CD8-positive, alpha-beta memory T cell (primary cell): ENCODE measurements around the gene SH3TC1. TPM values are rescaled to one million over a fixed set of nuclear protein-coding genes. Genes with fewer than 3 reads are reported as not detected.

Experiments used
- CTCF ChIA-PET: fragments of 350-600 bp; sonication (Branson Sonifier 250); formaldehyde crosslinking; loops from one replicate; lab custom pipeline; 2021; ENCODE audit warnings: antibody characterized with exemption; lab: Charles Lee
- POLR2A ChIA-PET: fragments of 350-600 bp; sonication (Branson Sonifier 250); formaldehyde crosslinking; loops from one replicate; lab custom pipeline; 2021; ENCODE audit warnings: antibody characterized with exemption; lab: Charles Lee
- DNase-seq, 5 donors: peaks; one replicate each; pipeline versions ENCODE4 v3.0.0 to v3.0.0-alpha.2; 2020 to 2022; ENCODE audit warnings: mixed read lengths in 1 of 5
- H3K27ac ChIP-seq: one replicate; pipeline ENCODE4 v1.7.0; 2013; ENCODE audit warnings: low read depth, mild to moderate bottlenecking, low read length, moderate library complexity
- H3K27me3 ChIP-seq: 2 replicates; pipeline ENCODE4 v1.7.0; 2013; ENCODE audit warnings: low read length, mild to moderate bottlenecking; ENCODE audit not compliant: insufficient read depth, poor library complexity, severe bottlenecking
- H3K36me3 ChIP-seq: 2 replicates; pipeline ENCODE4 v1.7.0; 2013; ENCODE audit warnings: mild to moderate bottlenecking, low read length, moderate library complexity; ENCODE audit not compliant: insufficient read depth
- H3K4me1 ChIP-seq: 2 replicates; pipeline ENCODE4 v1.7.0; 2013; ENCODE audit warnings: mild to moderate bottlenecking, low read length, moderate library complexity; ENCODE audit not compliant: insufficient read depth
- H3K4me3 ChIP-seq: 2 replicates; pipeline ENCODE4 v1.7.0; 2013; ENCODE audit warnings: mild to moderate bottlenecking, low read length
- H3K9me3 ChIP-seq: 2 replicates; pipeline ENCODE4 v1.7.0; 2013; ENCODE audit warnings: mild to moderate bottlenecking, low read length
- H3K27ac Mint-ChIP-seq, 8 donors: one replicate each; pipeline ENCODE4 v1.8.0; 2020 to 2021; ENCODE audit warnings: mixed read lengths in 8 of 8, mild to moderate bottlenecking in 6 of 8, inconsistent platforms in 3 of 8, moderate library complexity in 3 of 8
- H3K27me3 Mint-ChIP-seq, 2 donors: one replicate each; pipeline ENCODE4 v1.8.0; 2020 to 2021; ENCODE audit warnings: mixed read lengths in 2 of 2, mild to moderate bottlenecking in 1 of 2, moderate library complexity in 1 of 2
- H3K36me3 Mint-ChIP-seq, 3 donors: one replicate each; pipeline ENCODE4 v1.8.0; 2020 to 2021; ENCODE audit warnings: mixed read lengths in 3 of 3, inconsistent platforms in 1 of 3, mild to moderate bottlenecking in 1 of 3
- H3K4me1 Mint-ChIP-seq, 3 donors: one replicate each; pipeline ENCODE4 v1.8.0; 2020 to 2021; ENCODE audit warnings: mixed read lengths in 3 of 3, inconsistent platforms in 1 of 3, mild to moderate bottlenecking in 1 of 3
- H3K4me3 Mint-ChIP-seq, 7 donors: one replicate each; pipeline ENCODE4 v1.8.0; 2020 to 2021; ENCODE audit warnings: mixed read lengths in 7 of 7, mild to moderate bottlenecking in 6 of 7, moderate library complexity in 4 of 7, inconsistent platforms in 2 of 7
- H3K9me3 Mint-ChIP-seq, 5 donors: one replicate each; pipeline ENCODE4 v1.8.0; 2020 to 2022; ENCODE audit warnings: mixed read lengths in 5 of 5, mild to moderate bottlenecking in 3 of 5, moderate library complexity in 2 of 5, inconsistent platforms in 1 of 5
- polyA plus RNA-seq: library from polyadenylated mRNA; unstranded; fragments of 300-500 nt; fragmentation: Illumina TruSeq; gene quantifications from one replicate; pipeline ENCODE4 v1.2.3, GENCODE V29; 2021
- total RNA-seq, 2 experiments: library from RNA; stranded (reverse); gene quantifications; one replicate each; pipeline ENCODE4 v1.2.3, GENCODE V29; 2021

The SH3TC1 gene
- total and polyA plus RNA-seq, 3 experiments from 2014 or later, result 7.5 to 12.2 (median 8.9) TPM

- peaks cover 41% of the 10 kb centered on the region for H3K4me1 ChIP-seq
- H3K27ac Mint-ChIP-seq, result peak overlapping the region; percentile 35 to 88 (median 80)
- POLR2A ChIA-PET, result interaction anchor here (1.1 kb wide), 1 partner anchor 9 kb away, joined by 3 read pairs; no protein-coding TSS in a partner anchor
These were observed 22.4 kb downstream of the SH3TC1 start for GRCh38 chr4:8221476-8221875.

GRCh38 chr4:8221985-8222384, 22.9 kb downstream of the SH3TC1 start:
- H3K27ac ChIP-seq, result no peak overlapping the region
- no peak overlapping the region for H3K4me3 ChIP-seq
- peaks cover 32 to 76% (median 34%) of the 10 kb centered on the region in 3 donors for H3K4me1 Mint-ChIP-seq
- ChIA-PET POLR2A (interaction anchor here (1.1 kb wide), 1 partner anchor 8 kb away, joined by 3 read pairs; no protein-coding TSS in a partner anchor), CTCF (interaction anchor here (0.8 to 1.3 kb wide), 3 partner anchors 19 to 45 kb away, joined by 3 to 4 read pairs (median 3); no protein-coding TSS in a partner anchor)
- peaks cover 13% of the 10 kb centered on the region for H3K36me3 ChIP-seq
- no peaks in the 10 kb centered on the region for H3K9me3 ChIP-seq
- DNase-seq, result no peak
- H3K27me3 ChIP-seq, result no peaks in the 10 kb centered on the region
- peaks cover 46% of the 10 kb centered on the region for H3K4me1 ChIP-seq
- H3K27me3 Mint-ChIP-seq, result no peaks in the 10 kb centered on the region
- peak overlapping the region in 1 of 7 donors; percentile 37 for H3K4me3 Mint-ChIP-seq
- peak overlapping the region; percentile 35 to 88 (median 80) for H3K27ac Mint-ChIP-seq
- peaks cover 0 to 56% (median 24%) of the 10 kb centered on the region in 3 donors for H3K36me3 Mint-ChIP-seq
- no peaks in the 10 kb centered on the region for H3K9me3 Mint-ChIP-seq

More at GRCh38 chr4:8221476-8221875, 22.4 kb downstream of the SH3TC1 start:
- no peak overlapping the region for H3K27ac ChIP-seq
- Mint-ChIP-seq H3K4me1 (peaks cover 30 to 71% (median 32%) of the 10 kb centered on the region in 3 donors), H3K27me3 (no peaks in the 10 kb centered on the region), H3K9me3 (no peaks in the 10 kb centered on the region), H3K4me3 (peak overlapping the region in 2 of 7 donors; percentile 9 to 37), H3K36me3 (peaks cover 0 to 53% (median 24%) of the 10 kb centered on the region in 3 donors)
- H3K27me3 ChIP-seq, result no peaks in the 10 kb centered on the region
- H3K9me3 ChIP-seq, result no peaks in the 10 kb centered on the region
- H3K36me3 ChIP-seq, result peaks cover 13% of the 10 kb centered on the region
- no peak overlapping the region for H3K4me3 ChIP-seq
- CTCF ChIA-PET, result interaction anchor here (0.8 to 1.3 kb wide), 6 partner anchors 9 to 419 kb away, joined by 3 to 4 read pairs (median 3); no protein-coding TSS in a partner anchor
- peak in 2 of 5 donors; percentile 57 to 67 for DNase-seq

GRCh38 chr4:8222609-8223388, 23.7 kb downstream of the SH3TC1 start:
- ChIA-PET CTCF (no interaction called here), POLR2A (no interaction called here)
- Histone ChIP-seq H3K4me1 (peaks cover 52% of the 10 kb centered on the region), H3K4me3 (no peak overlapping the region), H3K27ac (no peak overlapping the region), H3K9me3 (no peaks in the 10 kb centered on the region), H3K36me3 (peaks cover 13% of the 10 kb centered on the region), H3K27me3 (no peaks in the 10 kb centered on the region)
- Mint-ChIP-seq H3K27ac (peak overlapping the region in 6 of 8 donors; percentile 42 to 85 (median 51)), H3K9me3 (no peaks in the 10 kb centered on the region), H3K4me3 (no peak overlapping the region), H3K36me3 (peaks cover 0 to 49% (median 20%) of the 10 kb centered on the region in 3 donors), H3K4me1 (peaks cover 32 to 75% (median 34%) of the 10 kb centered on the region in 3 donors), H3K27me3 (no peaks in the 10 kb centered on the region)
- no peak for DNase-seq

- Mint-ChIP-seq H3K27ac (peak overlapping the region in 5 of 8 donors; percentile 56 to 87 (median 81)), H3K4me3 (peak overlapping the region in 6 of 7 donors; percentile 1 to 68 (median 48)), H3K27me3 (no peaks in the 10 kb centered on the region), H3K4me1 (peaks cover 42 to 86% (median 43%) of the 10 kb centered on the region in 3 donors), H3K9me3 (no peaks in the 10 kb centered on the region), H3K36me3 (peaks cover 0 to 45% (median 20%) of the 10 kb centered on the region in 3 donors)
- CTCF ChIA-PET, result interaction anchor here (1.4 to 1.9 kb wide), 2 partner anchors 13 to 18 kb away, joined by 4 to 7 read pairs; no protein-coding TSS in a partner anchor
- POLR2A ChIA-PET, result interaction anchor here (0.6 to 0.7 kb wide), 2 partner anchors 10 to 59 kb away, joined by 3 read pairs; no protein-coding TSS in a partner anchor
- no peak for DNase-seq
- peaks cover 68% of the 10 kb centered on the region for H3K4me1 ChIP-seq
- no peak overlapping the region for H3K4me3 ChIP-seq
- no peaks in the 10 kb centered on the region for H3K27me3 ChIP-seq
- peaks cover 13% of the 10 kb centered on the region for H3K36me3 ChIP-seq
- H3K27ac ChIP-seq, result no peak overlapping the region
- H3K9me3 ChIP-seq, result no peaks in the 10 kb centered on the region
These were observed 25.3 kb downstream of the SH3TC1 start for GRCh38 chr4:8224267-8224974.

DNA sequence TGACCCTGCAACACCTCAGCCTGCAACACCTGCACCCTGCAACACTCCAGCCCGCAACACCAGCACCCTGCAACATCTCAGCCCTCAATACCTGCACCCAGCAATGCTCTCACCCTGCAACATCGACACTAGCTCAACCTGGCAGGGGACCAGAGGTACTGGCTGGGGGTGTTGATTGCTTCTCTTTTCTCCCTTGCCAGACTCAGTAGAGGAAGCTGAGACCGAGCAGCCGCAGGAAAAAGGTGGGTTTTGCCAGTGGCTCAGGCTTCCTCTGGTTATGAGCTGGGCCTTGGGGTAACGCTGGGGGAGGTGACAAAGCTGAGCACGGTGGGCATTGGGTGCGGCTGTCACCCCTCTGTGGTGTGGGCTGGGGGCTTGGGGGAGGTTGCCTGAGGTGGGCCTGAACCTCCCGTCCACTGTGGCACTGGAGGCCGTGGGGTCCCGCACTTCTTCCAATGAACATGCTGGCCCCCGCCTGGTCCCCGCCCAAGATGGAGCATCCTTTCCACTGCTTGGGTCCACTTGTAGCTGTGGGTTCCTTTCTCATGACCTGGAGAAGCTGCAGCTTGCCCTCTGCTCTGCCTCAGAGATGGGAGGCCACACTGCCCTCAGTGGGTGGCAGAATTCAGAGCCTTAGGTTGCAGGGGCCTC, 26.0 kb downstream of the SH3TC1 start:
- H3K4me1 ChIP-seq, result peaks cover 74% of the 10 kb centered on the region
- ChIA-PET CTCF (interaction anchor here (1.4 to 3.1 kb wide), 3 partner anchors 13 to 49 kb away, joined by 4 to 8 read pairs (median 7); no protein-coding TSS in a partner anchor), POLR2A (interaction anchor here (0.6 to 0.7 kb wide), 2 partner anchors 11 to 60 kb away, joined by 3 read pairs; no protein-coding TSS in a partner anchor)
- H3K36me3 ChIP-seq, result peaks cover 13% of the 10 kb centered on the region
- Mint-ChIP-seq H3K27ac (peak overlapping the region in 5 of 8 donors; percentile 29 to 86 (median 75)), H3K36me3 (peaks cover 0 to 39% (median 14%) of the 10 kb centered on the region in 3 donors), H3K9me3 (no peaks in the 10 kb centered on the region), H3K4me1 (peaks cover 42 to 86% (median 49%) of the 10 kb centered on the region in 3 donors), H3K4me3 (peak overlapping the region; percentile 24 to 92 (median 49)), H3K27me3 (no peaks in the 10 kb centered on the region)
- peak in 2 of 5 donors; percentile 24 to 65 for DNase-seq
- no peak overlapping the region for H3K4me3 ChIP-seq
- no peaks in the 10 kb centered on the region for H3K9me3 ChIP-seq
- H3K27ac ChIP-seq, result no peak overlapping the region
- H3K27me3 ChIP-seq, result no peaks in the 10 kb centered on the region

DNA sequence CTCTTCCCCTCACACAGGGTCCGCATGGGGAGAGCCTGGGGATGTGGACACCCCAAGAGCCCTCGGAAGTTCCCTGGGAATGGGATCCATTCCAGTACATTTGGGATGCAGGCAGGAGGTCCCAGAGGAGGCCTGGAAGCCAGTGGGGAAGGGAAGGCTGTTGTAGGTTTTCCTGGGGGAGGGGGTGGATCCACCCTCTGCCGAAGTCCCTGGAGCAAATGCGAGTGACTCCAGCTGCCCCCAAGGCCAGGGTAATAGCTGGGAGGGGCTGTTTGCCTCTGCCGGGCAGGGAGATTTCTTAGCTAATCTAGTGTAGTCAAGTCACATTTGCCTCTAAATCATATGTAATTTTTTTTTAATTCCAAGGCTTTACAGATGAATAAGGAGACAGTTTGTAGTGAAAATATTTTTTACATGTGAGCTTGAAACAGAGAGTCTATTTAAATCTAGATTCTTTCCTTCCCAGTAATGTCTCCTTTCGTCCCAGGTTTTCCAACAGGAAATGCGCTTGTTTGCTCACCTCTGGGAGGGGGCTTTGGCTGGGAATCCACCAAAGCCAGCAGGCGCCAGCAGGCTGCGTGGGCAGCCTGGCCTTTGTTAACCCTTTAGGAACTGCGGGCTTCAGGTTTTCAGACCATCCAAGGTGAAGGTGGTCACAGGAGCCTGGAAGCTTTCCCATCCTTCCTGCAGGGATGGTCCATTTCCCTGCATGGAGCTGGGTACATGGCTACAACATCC, 26.8 kb downstream of the SH3TC1 start:
- H3K27ac Mint-ChIP-seq, result peak overlapping the region in 2 of 8 donors; percentile 27 to 39
- H3K9me3 ChIP-seq, result no peaks in the 10 kb centered on the region
- H3K36me3 Mint-ChIP-seq, result peaks cover 0 to 31% (median 9%) of the 10 kb centered on the region in 3 donors
- H3K4me1 Mint-ChIP-seq, result peaks cover 47 to 86% (median 53%) of the 10 kb centered on the region in 3 donors
- H3K4me3 ChIP-seq, result no peak overlapping the region
- peak overlapping the region in 3 of 7 donors; percentile 24 to 37 (median 26) for H3K4me3 Mint-ChIP-seq
- H3K27me3 Mint-ChIP-seq, result no peaks in the 10 kb centered on the region
- no peaks in the 10 kb centered on the region for H3K9me3 Mint-ChIP-seq
- H3K27me3 ChIP-seq, result no peaks in the 10 kb centered on the region
- POLR2A ChIA-PET, result no interaction called here
- peaks cover 10% of the 10 kb centered on the region for H3K36me3 ChIP-seq
- CTCF ChIA-PET, result interaction anchor here (1.4 to 3.1 kb wide), 4 partner anchors 12 to 49 kb away, joined by 4 to 8 read pairs (median 6); partner anchors contain the start of gene SH3TC1
- no peak for DNase-seq
- H3K4me1 ChIP-seq, result peaks cover 72% of the 10 kb centered on the region
- H3K27ac ChIP-seq, result no peak overlapping the region
